NCI-H1105 (cell line): ENCODE results near the gene COL9A1.
"Not testable (repeated sequence)": the region's sequence is repeated elsewhere in the genome, so short reads cannot be mapped to it uniquely, and the experiment has no call there.

Source experiments
- DNase-seq: peaks from one replicate; lab custom pipeline; 2025; lab: John Stamatoyannopoulos, UW

The COL9A1 gene

GRCh38 chr6:70303034-70303525 is at the start of gene COL9A1:
COL9A1 (minus strand) TSS chr6:70303084; CDS start chr6:70302924, 160 bp downstream.
- no peak for DNase-seq

GRCh38 chr6:70351461-70351860 is 48.6 kb upstream of the COL9A1 start:
- DNase-seq, result no peak

DNA sequence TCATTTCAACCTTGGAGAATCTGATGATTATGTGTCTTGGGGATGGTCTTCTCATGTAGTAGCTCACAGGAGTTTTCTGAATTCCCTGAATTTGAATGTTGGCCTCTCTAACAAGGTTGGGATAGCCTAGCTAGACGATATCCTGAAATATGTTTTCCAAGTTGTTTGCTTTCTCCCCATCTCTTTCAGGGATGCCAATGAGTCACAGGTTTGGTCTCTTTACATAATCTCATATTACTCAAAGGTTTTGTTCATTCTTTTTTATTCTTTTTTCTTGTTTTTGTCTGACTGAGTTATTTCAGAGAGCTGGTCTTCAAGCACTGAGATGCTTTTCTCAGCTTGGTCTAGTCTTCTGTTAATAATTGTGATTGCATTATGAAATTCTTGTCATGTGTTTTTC is 42.7 kb upstream of the COL9A1 start:
- no peak for DNase-seq

GRCh38 chr6:70343313-70343712 is 40.4 kb upstream of the COL9A1 start:
- no peak for DNase-seq

DNA sequence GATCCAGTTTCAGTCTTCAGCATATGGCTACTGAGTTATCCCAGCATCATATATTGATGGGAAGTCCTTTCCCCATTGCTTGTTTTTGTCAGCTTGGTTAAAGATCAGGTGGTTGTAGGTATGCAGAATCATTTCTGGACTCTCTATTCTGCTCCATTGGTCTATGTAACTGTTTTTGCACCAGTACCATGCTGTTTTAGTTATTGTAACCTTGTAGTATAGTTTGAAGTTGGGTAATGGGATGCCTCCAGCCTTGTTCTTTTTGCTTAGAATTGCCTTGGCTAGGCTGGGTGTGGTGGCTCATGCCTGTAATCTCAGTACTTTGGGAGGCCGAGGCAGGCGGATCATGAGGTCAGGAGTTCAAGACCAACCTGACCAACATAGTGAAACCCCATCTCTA is 36.9 kb upstream of the COL9A1 start:
- DNase-seq, result not testable (repeated sequence)

DNA sequence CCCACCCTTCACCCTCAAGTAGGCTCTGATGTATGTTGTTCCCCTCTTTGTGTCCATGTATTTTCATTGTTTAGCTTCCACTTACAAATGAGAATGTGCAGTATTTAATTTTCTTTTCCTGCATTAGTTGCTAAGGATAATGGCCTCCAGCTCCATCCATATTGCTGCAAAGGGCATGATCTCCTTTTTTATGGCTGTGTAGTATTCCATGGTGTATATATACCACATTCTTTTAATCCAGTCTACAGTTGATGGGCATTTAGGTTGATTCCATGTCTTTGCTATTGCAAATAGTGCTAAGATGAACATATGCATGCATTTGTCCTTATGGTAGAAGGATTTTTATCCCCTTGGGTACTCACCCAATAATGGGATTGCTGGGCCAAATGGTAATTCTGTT is 35.9 kb upstream of the COL9A1 start:
- DNase-seq, result no peak

DNA sequence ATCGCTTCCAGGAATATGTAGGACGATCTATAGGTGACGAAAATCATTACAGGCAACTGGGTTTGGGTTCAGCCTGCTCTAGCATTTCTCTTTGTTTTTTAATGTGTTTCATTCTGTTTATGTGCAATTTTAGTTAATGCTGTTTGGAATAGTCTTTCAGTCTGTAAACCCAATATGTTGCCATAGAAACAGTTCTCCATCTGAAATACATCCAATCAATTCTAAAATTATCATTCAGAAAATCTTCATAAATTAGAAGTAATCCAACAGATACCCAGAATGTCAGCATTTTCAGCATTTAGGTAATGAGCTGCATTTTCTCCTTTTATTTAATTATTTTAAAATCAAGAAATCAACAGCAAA is 34.8 kb upstream of the COL9A1 start:
- no peak for DNase-seq

DNA sequence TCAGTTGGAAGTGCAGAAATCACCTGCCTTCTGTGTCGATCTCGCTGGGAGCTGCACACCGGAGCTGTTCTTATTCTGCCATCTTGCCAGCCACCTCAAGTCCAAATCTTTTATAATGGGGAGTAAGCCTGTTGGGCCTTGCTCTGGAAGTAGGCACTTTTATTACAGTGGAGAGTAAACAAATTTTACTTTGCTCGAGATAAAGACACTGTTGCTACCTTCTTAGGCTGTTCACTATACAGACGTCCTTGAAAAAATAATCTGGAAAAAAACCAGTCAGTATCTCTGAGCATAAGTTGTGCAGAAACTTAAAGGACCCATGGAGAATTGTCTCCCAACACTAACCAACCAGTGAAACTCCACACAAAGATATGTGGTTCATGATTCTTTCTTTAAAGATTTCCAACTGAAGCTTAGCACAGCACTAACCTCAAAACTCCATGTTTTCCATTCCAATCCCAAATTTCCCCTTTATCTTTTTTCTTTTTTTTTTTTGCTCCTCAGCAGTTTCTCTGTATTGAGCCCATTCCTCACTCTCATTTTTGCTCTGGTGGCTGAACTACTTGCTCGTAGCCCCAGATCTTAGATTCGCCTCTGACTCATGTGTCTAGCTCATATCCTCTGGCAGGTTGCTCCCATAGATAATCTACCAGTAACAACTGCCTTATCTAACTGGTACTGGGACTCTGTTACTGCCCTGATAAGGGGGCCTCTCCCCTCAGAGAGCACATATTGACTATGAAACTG is 34.3 kb upstream of the COL9A1 start:
- no peak for DNase-seq

DNA sequence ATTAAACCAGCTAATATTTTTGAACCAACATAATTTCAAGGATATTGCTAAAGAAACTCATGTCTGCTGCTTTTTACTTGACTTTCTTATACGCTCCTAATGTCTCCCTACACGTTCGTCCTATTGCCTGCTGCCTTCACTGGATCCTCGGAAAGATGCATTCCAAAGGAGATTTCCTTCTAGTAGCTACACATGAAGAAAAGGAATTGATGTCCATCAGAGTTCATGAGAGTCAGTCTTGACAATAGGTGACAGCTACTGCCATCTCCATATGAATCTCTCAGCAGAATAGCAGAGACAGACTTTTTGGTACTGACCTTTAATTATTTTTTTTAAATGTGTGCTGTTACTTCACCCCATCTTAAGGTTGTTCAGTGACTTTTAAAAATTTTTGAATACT is 24.2 kb upstream of the COL9A1 start:
- DNase-seq, result no peak

DNA sequence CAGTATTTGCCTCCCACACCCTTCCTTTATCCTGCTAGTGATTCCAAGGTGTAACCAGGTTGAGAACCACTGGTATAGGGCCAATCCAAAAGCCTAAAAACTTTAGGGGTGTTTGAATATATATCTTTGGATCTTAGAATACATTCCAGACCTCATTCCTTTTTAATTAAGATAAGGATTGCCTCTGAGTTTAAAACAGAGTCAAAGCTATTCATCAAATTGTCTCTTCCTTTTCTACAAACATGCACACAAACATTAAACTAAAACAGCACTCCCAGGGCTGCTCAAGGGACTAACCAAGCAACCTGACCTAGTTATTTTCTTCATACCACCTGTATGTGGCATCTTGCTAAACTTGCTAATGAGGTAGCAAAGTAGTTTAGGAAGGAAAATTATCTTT is 22.1 kb upstream of the COL9A1 start:
- DNase-seq, result no peak

DNA sequence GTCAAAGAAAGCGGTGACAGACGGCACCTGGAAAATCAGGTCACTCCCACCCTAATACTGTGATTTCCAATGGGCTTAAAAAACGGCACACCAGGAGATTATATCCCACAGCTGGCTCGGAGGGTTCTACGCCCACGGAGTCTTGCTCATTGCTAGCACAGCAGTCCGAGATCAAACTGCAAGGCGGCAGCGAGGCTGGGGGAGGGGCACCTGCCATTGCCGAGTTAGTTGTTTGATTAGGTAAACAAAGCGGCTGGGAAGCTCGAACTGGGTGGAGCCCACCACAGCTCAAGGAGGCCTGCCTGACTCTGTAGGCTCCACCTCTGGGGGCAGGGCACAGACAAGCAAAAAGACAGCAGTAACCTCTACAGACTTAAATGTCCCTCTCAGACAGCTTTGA is 14.9 kb upstream of the COL9A1 start:
- DNase-seq, result not testable (repeated sequence)

GRCh38 chr6:70315079-70315751 is 12.3 kb upstream of the COL9A1 start:
- no peak for DNase-seq

- no peak for DNase-seq
Observed at GRCh38 chr6:70314296-70314695, 11.4 kb upstream of the COL9A1 start.

DNA sequence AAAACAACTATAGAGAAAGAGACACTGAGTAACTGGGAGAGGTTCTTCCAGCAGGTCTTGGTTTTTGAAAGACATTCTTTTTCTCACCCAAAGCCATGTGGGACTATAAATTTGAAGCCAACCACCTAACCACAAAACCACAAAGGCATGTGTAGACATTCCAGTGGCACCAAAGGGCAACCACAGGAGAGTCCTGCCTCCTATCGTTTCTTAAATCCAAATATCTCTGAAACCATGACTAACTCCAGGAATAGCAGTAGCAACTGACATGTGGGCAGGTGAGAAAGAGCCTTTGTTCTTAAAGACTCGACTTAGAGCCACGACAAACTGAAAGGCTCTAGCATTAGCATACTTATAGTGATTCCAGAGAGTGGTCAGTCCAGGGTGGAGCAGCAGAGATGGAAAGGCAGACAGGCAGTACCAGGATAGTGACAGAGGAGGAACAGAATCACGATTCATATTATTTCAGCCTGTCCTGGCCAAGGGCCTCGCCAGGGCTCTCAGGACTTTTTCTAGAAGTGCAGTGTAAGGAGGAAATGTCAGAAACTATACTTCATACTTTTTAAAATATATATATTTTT is 9.4 kb upstream of the COL9A1 start:
- DNase-seq, result no peak

GRCh38 chr6:70310063-70310694 is 7.3 kb upstream of the COL9A1 start:
- DNase-seq, result peak; percentile 35

DNA sequence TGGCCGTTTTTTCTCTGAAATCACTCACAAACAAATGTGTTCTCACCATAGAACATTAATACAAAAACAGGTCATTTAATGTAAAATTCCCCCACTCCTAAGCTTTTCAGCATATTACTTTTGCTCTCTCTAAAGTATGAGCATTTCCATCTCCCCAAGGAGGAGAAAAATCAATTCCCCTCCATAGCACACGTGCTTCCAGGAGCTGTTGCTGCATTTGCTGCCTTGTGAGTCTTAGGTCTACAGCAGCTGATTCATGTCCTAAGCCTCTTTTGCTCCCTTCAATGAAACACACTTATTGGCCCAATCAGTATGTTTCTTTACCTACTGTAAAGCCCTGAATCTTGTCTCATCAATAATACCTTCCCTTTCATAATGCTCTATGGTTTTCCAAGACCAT is 6.4 kb upstream of the COL9A1 start:
- DNase-seq, result no peak

GRCh38 chr6:70308142-70308541 is 5.3 kb upstream of the COL9A1 start:
- DNase-seq, result not testable (repeated sequence)

DNA sequence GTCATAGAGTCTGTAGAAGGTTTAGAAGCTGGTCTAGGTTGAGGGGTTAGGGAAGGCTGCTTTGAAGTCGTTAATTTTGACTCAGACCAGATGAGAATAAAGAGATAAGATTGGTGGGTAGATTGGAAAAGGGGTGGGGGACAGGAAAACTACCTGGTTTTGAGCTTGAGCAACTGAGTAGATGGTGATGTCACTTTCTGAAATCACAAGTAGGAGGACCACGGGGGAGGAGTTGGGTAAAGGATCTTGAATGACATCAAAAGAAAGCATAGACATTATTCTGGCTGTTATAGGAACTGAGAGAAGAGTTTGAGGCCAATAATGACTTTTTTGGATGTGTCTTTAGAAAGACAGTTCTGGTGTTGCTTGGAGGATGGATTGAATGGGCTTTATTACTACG is 4.1 kb upstream of the COL9A1 start:
- no peak for DNase-seq

GRCh38 chr6:70304616-70305015 is 1.7 kb upstream of the COL9A1 start:
- no peak for DNase-seq

DNA sequence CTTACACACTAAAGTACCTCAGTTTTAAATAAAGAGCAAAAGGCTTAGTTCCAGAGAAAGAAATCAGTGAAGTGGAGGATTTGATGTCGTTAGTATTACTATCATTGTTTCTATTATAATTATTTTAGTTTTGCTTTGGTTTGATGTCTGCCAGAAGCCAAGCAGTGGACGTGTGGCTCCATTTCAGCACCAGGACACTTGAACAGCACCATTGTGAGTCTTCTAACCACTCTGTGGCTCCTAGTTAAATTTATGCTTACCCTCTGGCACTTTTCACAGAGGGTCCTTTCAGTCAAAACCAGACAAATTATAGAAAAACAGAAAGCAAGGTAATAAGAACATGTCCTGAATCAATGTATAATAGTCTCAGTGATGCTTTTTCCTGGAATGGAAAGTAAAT is 3.4 kb downstream of the COL9A1 start:
- no peak for DNase-seq

DNA sequence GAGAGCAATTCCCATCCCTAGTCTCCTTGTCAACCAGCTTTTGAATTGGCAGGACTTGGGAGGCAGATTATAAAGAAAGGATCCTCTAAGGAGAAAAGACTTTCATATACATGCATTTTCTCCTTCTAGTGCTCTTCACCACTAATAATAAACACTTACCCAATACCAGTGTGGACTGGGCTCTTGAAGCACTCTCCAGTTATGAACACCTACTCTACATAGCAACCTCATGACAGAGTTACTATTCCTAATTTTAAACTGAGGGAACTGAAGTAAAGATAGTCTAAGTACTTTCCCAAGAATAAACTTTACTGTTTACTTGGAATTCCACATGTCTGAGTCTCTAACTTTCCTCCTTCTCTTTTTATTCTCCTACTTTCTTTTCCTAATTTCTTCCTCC is 4.8 kb downstream of the COL9A1 start:
- DNase-seq, result no peak

- DNase-seq, result no peak
Observed at GRCh38 chr6:70292193-70292592, 10.7 kb downstream of the COL9A1 start.

DNA sequence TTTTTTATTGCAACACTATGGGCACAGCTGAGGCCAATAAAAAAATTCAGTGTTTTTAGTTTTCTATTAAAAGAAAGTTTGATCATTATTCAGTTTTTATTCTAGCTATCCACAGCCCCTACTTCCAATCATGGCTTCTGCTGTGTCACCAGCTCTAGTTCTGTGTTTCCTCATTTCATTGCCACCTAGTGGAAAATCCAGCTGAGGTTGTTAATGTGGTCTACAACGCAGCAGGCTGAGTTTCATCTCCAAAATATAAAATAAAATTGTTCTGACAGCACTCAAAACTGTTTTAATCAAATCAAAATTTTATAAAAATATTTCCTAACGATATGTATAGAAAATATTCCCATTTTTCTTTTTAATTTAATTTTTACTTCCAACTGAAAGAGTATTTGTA is 13.6 kb downstream of the COL9A1 start:
- DNase-seq, result no peak
